ENCODE data around the gene RNASET2.
"Not testable (repeated sequence)": the region's sequence is repeated elsewhere in the genome, so short reads cannot be mapped to it uniquely, and the experiment has no call there.

The RNASET2 gene

GRCh38 chr6:166900956-166901607 is 55.3 kb downstream of the RNASET2 start:
- FAIRE-seq = no peak
- DNase-seq (ENCODE audit: insufficient read length, low spot score) = no peak
- TF ChIP-seq CTCF (IDR thresholded peaks at IDR 0.05; ENCODE audit: insufficient read depth, missing control alignments) = no peak

- DNase-seq (ENCODE audit: insufficient read length, low spot score) (no peak), FAIRE-seq (no peak)
- TF ChIP-seq CTCF (IDR thresholded peaks at IDR 0.05; ENCODE audit: insufficient read depth, missing control alignments) = no peak
These were observed 56.1 kb downstream of the RNASET2 start for GRCh38 chr6:166900130-166900708.

- FAIRE-seq = no peak
- DNase-seq (ENCODE audit: insufficient read length, low spot score) = no peak
- no peak for TF ChIP-seq CTCF (IDR thresholded peaks at IDR 0.05; ENCODE audit: insufficient read depth, missing control alignments)
These were observed 57.4 kb downstream of the RNASET2 start for GRCh38 chr6:166898910-166899309.

- DNase-seq (ENCODE audit: insufficient read length, low spot score); FAIRE-seq: not testable (repeated sequence)
These were observed 61.7 kb downstream of the RNASET2 start for GRCh38 chr6:166894614-166895013.

- not testable (repeated sequence) for FAIRE-seq; DNase-seq (ENCODE audit: insufficient read length, low spot score)
These were observed 63.9 kb downstream of the RNASET2 start for GRCh38 chr6:166892472-166892871.

GRCh38 chr6:166886773-166887172 is 69.6 kb downstream of the RNASET2 start:
- DNase-seq (ENCODE audit: insufficient read length, low spot score); FAIRE-seq: not testable (repeated sequence)

- not testable (repeated sequence) for FAIRE-seq; DNase-seq (ENCODE audit: insufficient read length, low spot score)
These were observed 71.4 kb downstream of the RNASET2 start for GRCh38 chr6:166884958-166885357.

GRCh38 chr6:166879594-166879993 is 76.8 kb downstream of the RNASET2 start:
- DNase-seq (ENCODE audit: insufficient read length, low spot score) (no peak), FAIRE-seq (no peak)
- TF ChIP-seq CTCF (IDR thresholded peaks at IDR 0.05; ENCODE audit: insufficient read depth, missing control alignments) = no peak
